ENCODE measurements around the gene C19orf44.

The C19orf44 gene

DNA sequence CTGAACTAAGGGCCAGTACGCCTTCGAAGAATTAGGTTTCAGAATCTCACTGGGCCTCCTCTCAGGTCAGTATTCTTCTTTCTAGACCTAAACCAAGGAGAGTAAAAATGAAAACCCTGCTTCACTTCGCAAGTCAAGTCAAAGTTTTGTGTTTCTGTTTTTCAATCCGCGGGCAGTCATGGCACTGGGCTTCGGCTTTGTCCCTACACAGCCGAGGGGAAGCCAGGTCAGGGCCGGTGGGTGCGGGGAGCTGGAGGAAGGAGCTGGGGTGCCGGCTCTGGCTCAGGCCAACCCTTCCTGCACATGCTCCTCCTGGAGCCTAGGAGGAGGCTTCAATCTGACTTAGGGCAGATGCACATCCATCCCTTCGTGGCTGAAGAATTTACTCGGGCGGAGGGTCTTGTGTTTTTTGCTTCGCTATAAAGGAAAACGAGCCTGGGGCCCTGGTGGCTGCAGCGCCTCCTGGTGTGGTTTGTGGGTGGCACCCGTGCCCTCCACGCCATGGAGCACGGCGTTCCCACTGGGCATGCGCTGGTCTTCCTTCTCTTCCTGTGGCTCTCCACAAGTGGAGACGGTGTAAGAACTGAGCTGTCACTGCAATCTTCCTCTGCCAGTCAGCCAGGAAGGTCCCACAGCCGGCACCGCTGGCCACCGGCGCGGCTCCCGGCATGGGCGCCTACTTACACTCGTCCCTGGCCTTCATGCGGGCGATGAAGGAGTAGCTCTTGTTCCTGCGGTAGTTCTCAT, 22.5 kb downstream of the C19orf44 start:
- no peak for DNase-seq

DNA sequence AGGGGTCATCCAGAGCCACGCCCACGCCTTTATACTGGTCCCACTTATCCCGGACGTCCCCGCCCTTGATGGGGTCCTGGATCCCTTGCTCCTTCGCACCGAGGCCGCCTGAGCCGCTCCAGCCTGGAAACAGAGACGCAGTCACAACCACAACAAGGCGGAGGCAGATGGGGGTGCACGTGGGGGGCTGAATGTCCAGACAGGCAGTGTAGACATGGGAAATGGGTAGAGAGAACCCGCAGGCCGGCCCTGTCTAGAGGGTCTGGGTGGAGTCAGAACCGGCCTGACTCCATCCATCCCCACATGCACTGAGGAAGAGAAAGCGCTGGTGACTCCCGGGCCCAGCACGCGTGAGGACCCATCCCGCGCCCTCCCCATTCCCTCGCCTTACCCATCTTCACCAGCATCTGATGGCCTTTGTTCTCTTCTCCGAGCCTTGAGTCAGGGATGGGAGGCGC, 23.1 kb downstream of the C19orf44 start:
- no peak for DNase-seq

DNA sequence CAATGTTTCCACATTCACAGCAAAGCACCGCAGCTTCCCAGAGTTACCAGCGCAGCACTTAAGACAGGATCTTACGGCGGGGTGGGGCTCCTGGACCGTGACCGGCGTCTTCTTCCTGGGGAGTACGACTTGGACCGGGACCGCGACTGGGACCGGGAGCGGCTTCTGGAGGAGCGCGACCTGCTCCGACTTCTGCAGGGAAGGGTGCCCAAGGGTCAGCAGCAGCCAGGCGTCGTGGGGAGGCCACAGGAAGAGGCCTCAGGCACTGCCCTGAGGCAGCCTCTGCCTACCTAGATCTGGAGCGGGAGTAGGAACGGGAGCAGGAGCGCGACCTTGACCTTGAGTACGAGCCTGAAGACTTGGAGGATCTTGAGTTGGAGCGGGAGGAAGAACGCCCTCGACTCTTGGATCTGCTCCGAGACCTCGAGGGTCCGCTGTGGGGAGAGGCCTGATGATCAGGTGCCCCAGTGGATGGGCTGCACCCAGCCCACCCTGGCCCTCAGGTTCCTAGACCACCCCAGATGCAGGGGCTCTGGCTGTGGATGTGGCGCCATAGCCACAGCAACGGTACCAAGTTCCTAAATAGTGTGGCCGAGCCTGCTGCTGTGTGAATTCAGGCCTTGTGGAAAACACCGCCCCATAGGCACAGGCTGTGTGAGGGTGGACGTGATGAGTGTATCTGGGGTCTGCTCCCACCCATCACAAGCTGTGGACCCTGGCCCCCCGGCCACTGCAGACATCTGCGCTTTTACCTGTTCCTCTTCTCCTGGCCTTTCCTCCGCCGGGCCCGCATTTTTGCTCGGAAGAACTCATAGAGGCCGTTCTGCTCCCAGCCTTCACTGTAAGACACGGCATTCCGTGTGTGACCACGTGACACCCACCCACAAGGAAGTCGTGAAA, 24.1 kb downstream of the C19orf44 start:
- DNase-seq, result no peak

DNA sequence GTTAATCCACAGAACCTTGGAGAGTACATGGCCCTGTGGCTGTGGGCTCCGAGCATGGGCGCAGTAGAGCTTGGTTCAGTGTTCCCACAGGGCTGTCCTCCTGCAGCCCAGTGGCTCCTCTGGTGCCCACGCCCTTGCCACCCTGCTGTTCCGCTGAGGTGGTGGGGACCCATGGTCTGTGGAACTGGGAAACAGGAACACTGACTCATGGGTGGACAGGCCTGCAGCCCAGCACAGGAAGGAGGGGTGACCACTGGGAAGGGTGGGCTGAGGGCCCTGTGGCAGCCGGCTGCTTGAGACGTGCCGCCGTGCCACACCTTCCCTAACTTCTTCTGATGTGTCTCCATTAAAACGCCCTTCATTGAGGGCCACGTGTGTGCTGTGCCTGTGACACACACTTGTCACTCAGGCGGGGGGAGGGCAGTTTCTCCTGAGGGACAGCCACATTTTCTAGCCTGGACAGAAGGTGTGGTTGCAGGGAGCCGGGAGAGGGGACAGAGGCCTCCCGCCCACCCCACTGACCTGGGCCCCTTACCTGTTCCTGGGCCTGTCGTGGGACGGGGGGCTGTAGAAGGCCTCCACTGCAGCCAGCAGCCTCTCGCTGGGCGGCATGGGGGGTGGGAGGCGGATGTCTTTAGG, 24.9 kb downstream of the C19orf44 start:
- DNase-seq, result no peak

DNA sequence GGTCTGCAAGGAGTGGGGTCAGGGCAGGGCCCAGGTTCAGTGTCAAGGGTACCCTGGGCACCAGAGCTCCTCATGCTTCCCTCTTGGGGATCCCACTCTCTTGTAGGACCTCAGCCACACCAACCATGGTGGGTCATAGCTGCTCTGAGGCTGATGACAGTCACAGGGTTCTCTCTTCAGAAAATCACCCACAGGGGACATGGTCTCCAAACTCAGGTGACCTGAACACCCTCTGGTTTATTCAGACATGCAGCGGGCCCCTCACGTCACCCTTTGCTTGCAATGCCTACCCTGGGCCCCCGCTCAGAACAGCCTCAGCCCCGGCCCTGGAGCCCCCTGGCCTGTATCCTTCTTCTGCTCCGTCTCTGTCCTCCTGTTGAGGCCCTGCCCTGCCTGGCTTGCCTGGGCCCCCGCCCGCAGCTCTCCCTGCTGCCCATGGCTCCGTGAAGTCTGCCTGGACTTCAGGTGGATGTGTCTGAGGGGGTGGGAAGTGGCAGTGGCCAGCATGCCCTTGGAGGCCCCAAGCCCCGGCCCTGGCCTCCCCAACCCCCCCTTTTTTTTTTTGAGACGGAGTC, 25.6 kb downstream of the C19orf44 start:
- no peak for DNase-seq

DNA sequence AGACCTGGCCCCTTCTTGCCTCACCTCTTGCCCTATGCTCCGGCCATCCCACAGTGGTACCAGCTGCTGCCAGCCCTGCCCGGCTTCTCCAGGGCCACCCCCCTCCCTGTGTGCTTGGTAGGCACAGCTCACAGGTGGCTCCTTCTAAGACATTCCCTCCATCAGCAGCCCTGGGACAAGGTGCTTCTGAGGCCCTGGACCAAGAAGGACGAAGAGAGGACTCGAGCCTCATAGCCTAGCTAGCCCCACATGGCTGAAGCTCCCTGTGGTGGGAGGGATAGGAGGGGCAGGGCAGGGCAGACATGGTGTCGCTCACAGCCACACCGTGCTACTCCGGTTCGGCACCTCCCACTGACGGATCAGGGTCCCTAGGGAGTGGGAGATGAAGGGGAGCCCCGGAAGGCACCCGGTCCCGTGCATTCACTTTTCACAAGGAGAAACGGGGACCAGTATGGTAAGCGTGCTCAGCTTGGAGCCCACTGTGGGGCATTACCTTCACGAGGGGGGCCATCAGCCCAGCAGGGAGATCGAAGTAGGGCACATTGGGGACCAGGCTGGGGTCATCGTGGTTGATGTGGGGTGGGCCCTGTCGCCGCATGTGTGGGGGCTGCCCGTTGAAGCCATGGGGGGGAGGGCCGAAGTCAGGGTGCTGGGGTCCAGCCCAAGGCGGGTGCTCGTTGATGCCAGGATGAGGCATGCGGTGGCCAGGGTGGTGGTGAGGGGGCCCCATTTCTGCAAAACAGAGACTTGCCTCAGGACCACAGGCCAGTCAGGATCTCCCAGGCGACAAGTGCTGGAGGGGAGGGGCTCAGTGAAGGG, 26.6 kb downstream of the C19orf44 start:
- no peak for DNase-seq

DNA sequence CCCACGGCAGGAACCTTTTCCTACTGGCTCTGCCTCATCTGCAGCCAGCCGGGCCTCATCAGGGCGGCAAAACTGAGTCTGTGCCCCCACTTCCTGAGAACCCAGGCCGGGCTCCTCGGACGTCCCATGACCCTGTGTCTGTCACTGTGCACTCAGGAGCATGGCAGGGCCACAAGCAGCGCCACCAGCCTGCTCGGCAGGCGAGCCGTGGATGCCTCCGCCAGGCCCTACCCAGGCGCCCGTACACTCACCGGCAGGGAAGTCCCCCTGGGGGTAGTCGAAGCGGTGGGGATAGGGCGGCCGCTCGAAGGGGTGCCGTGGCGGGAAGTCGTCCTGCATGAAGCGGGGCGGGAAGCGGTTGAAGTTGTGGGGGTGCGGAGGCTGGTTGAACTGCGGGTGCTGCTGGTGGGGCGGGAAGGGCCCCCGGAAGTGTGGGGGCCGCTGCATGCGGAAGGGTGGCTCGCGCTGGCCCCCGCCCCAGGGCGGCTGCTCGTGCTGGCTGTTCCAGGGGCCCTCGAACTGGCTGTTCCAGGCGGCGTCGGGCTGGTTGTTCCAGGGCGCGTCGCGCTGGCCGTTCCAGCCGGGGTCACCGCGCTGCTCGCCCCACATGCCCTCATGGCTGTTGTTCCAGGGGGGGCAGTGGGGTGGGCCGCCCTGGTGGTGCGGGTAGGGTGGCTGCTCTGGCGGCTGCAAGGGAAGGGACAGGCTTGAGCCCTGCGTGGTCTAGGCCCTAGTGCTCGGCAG, 29.0 kb downstream of the C19orf44 start:
- no peak for DNase-seq

DNA sequence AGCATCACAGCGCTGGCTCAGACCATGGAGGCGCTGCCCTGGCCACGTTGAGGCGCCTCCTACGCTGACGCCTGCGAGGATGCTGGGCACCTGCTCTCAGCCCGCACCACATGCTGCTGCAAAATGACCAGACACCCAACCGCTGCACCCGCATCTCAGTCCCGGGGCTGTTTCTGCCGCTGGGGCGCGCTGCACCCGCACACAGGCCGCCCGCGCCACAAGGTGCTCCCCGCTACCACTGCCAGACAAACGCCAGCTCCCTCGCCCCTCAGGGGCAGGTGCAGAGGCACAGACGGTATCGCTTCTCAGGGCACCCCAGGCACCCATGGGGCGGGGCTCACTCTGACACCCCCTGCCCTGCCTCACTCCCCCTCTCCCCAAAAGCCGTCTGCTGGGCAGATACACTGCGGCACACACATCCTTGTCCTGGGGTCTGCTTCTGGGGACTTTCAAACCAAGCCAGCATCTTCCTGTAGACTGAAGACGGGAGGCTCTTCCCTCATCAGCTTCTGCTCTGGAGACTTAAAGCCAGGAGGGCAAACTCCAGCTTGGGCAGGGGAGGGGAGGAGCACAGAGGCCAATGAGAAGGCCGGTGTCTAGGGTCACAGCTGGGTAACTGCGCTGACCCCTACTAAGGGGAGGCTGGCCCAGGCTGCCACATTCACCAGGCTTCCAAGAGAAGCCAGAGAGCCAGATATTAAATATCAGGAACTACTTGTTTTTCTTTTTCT, 29.7 kb downstream of the C19orf44 start:
- DNase-seq, result no peak

DNA sequence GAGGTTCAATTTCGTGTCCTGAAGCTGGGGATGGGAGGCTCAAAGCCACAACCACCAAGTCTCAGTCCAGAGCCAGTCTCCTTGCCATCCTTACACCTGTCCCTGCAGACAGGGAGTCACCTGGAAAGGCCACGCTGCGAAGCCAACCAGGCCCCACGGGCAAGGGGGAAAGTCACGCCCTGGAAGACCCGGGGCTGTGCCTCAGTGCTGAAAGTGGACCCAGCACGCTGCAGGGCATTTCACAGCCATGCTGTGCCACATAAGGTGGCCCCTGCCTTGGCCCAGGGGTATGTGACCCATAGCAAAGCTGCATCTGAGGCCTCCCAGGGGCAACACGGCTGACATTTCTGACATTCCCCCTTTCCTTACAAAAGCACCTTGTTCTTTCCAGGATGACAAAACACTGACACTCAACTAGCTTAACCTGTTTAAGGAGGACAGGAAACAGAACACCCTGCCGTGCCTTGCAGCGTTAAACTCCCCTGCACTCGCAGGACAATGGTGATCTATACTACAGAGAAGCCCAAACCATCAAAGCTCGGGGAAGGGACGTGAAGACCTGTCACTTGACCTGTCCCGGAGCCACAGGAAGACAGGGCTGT, 31.2 kb downstream of the C19orf44 start:
- DNase-seq, result no peak

DNA sequence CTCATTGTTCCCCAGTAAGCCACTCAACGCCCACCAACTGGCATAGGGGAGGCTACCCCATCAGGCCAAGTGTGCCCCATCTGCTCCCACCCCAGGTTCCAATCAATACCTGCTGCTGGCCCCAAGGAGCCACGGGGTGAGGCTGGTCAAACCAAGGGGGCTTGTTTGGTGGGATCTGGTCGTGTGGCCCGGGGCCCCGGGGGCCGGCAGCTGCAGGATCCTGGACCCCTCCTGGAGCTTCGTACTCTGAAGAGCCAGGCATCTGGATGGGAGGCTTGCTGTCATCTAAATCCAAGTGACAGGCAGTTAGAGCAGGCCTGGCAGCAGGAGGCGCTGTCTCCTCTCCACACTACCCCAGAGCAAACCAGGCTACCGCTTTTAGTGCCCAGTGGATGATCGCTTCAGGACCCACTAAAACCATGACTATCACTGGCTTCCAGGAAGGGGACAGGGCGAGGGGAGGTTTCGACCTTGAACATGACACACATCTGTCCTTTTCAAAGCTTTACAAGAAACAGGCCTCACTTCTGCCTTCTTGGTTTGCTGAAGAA, 31.9 kb downstream of the C19orf44 start:
- no peak for DNase-seq

DNA sequence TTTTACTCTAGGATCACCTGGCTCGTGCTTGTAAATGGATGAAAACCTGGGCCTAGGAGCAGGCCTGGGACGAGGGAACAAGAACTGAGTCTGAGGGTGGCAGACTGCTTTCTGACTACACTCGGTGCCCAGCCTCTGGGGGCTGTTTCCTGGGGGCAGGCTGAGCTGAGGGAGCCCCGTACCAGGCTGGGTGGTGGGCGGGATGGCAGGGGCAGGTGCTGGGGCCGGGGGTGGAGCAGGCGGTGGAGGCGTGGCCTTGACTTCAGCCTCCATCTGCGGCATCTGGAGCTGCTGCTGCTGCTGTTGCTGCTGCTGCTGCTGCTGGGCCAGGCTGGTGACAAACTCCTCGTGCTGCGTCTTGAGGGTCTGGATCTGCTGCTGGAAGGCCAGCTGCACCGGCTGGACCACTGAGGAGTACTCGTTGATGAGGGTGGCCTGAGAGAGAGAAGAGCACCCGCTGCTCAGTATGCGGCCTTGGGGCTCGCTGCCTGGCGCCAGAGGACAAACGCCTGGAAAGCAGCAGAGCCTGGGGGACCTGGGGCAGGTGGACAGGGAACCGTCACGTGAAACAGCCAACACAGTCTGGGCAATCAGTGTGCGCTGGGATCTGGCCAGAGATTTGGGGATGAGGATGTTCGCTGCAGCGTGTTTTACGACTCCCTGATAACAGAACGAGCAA, 33.4 kb downstream of the C19orf44 start:
- no peak for DNase-seq

DNA sequence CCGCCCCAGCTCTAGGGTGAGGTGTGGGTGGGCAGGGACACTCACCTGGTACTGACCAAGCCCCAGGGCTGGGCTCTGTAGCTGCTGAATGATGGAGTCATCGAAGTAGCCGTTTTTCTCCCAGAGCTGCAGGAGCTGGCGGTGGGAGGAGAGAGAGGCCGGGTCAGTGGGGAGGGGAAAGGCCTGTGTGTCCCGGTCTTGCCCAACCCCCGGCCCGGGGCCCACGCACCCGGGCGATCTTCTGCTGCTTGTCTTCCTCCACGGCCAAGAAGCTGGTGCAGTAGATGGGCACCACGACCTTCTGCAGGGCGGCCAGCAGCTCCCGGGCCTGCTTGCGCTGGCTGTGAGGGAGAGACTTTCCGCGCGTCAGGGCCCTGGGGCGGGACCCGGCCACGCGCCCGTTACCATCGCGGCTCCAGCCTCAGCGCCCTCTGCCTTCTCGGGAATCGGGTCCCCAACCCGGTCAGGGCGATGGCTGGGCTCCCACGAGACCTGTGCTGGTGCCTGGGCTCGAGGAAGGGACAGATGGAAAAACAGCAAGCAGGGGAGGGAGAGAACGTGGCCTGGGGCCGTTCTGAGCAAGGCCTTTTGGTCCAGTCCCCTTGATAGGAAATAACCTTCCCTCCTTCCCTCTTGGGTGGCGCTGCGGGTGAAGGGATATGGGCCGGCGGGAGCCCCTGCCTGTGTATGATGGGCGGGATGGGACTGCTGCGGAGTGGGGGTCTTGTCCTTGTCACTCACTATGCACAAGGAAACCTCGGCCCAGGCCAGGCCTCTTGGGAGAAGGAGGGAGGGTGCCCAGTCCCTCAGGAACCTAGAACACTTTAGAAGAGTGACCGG, 34.6 kb downstream of the C19orf44 start:
- no peak for DNase-seq

DNA sequence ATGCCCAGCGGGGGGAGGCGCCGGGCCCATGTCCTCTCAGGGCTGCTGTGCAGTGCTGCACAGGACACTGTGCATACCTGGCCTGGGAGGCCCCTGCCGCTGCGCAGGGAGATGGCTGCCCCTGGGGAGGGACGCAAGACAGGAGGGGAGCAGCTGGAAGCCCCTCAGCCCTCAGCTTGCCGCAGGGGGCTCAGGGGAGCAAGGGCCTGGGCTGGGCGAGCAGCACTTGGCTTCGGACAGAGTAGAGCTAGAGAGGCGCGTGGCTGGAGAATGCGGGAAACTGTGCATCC, 35.1 kb downstream of the C19orf44 start:
- DNase-seq, result no peak

DNA sequence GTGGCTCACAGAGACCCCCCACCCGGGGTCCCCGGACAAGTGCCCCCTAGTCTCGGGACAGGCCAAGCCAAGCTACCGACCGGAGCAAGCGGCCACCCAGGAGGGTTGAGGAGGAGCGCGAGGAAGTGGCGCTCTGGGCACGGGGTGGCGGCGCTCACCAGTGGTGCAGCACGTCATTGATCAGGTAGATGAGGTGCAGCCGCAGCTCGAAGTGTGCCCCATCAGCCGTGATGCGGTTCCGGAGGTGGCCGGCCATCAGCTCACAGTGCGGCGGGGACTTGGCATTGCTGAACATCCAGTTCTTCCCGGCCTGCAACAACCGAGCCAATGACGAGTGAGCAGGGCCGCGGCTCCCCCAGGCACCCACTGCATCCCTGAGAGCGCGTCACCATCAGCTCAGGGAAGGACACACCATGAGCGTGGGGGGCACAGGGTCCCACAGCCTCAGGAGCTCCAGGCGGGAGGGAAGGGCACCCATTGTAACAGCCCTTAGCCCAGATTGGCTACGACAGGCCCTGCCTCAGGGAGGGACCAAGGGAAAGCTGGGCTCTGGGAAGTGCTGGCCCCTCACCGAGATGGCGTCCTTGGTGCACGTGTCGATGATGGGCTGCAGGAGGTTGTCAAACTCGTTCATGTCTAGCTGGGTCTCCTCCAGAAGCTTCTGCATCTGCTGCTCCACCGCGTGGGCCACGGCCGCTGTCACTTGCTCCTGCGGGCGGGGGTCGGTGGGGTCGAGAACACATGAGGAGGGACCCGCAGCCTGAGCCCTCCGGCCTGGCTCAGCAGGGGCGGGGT, 36.4 kb downstream of the C19orf44 start:
- DNase-seq, result no peak

DNA sequence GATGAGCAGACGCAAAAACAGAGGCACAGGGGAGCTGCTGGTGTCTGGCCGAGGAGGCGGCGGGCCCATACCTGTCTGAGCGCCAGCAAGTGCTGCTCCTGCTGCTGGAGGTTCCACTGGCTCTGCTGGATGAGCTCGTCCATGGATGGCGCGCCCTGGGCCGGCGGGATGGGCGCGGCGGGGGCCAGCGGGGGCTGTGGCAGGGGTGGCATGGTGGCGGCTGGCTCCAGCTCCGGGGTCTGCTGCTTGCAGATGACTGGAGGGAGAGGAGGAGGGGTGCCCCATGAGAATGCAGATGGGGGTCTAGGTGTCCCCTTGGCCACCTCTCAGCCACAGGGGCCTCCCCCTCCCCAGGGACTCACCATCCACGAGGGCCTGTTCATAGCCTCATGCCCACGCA, 39.2 kb downstream of the C19orf44 start:
- no peak for DNase-seq

DNA sequence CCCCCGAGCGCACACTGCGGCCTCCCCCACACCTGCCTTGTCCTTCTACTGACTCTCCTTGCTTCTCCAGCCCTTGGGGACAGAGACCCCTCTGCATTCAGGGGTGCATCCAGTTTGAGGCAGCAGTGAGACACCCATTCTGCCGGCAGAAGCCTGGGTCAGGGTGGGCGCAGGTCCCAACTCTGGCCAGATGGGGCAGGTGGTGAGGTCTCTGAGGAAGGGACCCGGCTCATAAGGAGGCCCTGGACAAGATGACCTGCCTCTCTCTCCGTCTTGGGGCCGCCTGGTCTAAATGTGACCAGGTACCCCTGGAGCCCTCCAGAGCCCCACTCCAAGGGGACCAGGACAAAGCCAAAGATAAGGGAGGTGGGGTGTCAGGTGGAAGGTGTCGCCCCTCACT, 39.9 kb downstream of the C19orf44 start:
- DNase-seq, result no peak

DNA sequence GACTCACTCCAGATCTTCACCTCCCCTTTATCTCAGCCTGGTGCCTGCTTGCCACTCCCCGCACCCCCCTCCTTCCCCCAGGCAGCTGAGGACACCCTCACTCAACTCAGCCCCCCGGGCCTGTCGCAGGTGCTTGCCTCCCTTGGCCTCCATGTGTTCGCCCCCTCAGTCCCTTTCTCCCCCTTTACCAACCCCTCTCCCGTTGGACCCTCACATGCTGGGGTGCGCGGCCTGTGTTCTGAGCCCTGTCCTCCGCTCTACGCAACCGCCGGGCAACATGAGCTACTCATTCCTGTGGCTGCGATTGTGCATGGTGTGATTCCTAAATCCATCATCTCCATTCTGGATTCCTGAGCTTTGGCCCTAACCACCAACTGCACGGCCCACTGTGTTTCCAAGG, 40.9 kb downstream of the C19orf44 start:
- no peak for DNase-seq

DNA sequence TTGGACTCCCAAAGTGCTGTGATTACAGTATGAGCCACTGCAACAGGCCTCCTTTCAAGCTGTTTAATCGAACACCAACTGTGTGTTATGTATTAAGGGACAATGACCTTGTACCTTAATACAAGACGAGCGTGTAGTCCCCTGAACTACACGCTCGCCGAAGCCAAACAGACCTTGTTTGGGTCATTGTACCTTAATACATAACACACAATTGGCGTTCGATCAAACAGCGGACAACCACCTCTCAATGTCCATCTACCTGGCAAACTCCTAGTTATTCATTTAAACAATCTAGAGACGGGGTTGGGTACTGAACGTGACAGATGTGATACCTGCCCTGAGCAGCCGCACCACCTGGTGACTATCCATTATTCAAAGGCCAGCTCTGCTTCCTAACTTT, 44.8 kb downstream of the C19orf44 start:
- no peak for DNase-seq

All from KG1 (cell line).